Bronchial epithelial cell (primary cell): ENCODE data around the gene DNAH12. TPM values are rescaled to one million over a fixed set of nuclear protein-coding genes. Genes with fewer than 3 reads are reported as not detected.

Experiments
- DNase-seq: peaks from one replicate; pipeline ENCODE4 v3.0.0-alpha.2; 2010; ENCODE audit warnings: low read depth
- FAIRE-seq: peaks from 2 replicates; lab custom pipeline; 2011; peaks lifted over from hg19 to GRCh38; lab: Jason Lieb, UNC
- H3K27me3 ChIP-seq: 2 replicates; pipeline ENCODE4 v1.5.1; 2011; ENCODE audit warnings: low read length; ENCODE audit not compliant: control insufficient read depth, insufficient read depth
- H3K36me3 ChIP-seq: 2 replicates; pipeline ENCODE4 v1.5.1; 2011; ENCODE audit warnings: low read length; ENCODE audit not compliant: control insufficient read depth, insufficient read depth
- H3K4me3 ChIP-seq: 2 replicates; pipeline ENCODE4 v1.5.1; 2011; ENCODE audit warnings: mild to moderate bottlenecking, low read depth, low read length, control low read depth
- total RNA-seq: library from RNA; depleted of rRNA; stranded (reverse); fragments of >200 nt; gene quantifications from 2 replicates; pipeline ENCODE4 v1.2.1, GENCODE V29; 2014
- TF ChIP-seq, protein P1 (sequence below): IDR thresholded peaks from 2 replicates; pipeline ENCODE4 v1.5.1; 2011; ENCODE audit warnings: mild to moderate bottlenecking, moderate library complexity, low read length, control low read depth, inconsistent platforms; ENCODE audit not compliant: insufficient read depth, severe bottlenecking

The DNAH12 gene
- total RNA-seq, 1 donor from 2014 or later, result under 0.01 TPM

- no peak for FAIRE-seq
- H3K4me3 ChIP-seq, result no peak overlapping the region
- TF ChIP-seq, protein P1, sequence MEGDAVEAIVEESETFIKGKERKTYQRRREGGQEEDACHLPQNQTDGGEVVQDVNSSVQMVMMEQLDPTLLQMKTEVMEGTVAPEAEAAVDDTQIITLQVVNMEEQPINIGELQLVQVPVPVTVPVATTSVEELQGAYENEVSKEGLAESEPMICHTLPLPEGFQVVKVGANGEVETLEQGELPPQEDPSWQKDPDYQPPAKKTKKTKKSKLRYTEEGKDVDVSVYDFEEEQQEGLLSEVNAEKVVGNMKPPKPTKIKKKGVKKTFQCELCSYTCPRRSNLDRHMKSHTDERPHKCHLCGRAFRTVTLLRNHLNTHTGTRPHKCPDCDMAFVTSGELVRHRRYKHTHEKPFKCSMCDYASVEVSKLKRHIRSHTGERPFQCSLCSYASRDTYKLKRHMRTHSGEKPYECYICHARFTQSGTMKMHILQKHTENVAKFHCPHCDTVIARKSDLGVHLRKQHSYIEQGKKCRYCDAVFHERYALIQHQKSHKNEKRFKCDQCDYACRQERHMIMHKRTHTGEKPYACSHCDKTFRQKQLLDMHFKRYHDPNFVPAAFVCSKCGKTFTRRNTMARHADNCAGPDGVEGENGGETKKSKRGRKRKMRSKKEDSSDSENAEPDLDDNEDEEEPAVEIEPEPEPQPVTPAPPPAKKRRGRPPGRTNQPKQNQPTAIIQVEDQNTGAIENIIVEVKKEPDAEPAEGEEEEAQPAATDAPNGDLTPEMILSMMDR, result no peak
- no peak for DNase-seq
- H3K36me3 ChIP-seq, result no peaks in the 10 kb centered on the region
- H3K27me3 ChIP-seq, result no peaks in the 10 kb centered on the region
Observed at GRCh38 chr3:57409471-57409870, 134.7 kb downstream of the DNAH12 start.

GRCh38 chr3:57402675-57403074 is 141.5 kb downstream of the DNAH12 start:
- Histone ChIP-seq H3K27me3 (no peaks in the 10 kb centered on the region), H3K4me3 (no peak overlapping the region), H3K36me3 (no peaks in the 10 kb centered on the region)
- FAIRE-seq (no peak), DNase-seq (no peak)
- TF ChIP-seq, protein P1, result no peak

DNA sequence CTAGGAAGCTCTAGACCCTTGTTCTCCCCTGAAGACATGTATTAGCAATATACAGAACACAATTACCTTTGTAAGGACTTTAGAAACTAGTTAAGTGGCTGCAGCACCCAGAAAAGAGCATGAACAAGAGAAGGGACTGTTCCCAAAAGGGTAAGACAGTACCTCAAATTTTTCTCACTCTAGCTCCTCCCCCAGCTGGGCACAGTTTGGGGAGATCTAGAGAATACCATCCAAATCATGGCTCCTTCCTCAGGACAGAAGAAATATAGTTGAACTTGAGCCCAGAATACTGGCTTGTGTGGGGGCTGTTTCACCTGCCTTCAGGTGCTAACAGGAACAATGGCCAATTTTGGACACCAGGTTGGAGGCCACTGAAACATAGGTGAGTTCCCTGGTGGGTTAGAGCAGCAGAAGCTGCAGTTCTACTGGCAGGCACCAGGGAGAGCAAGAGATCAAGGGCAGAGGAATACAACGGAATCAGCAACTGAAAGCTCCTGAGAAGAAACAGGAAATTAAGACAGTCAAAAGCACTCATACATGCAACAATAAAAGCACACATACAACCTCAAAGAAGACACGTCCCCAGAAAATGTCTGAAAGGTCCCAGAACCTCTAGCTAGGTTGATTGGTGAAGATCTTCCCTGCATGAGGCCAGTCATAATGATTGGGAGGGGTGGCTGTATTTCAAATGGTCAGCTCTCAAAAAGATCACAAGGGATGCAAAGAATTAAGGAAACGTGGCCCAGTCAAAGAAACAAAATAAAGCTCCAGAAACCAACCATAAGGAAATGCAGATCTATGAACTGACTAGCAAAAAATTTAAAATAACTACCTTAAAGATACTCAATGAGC is 146.7 kb downstream of the DNAH12 start:
- FAIRE-seq (no peak), DNase-seq (peak; percentile 60)
- Histone ChIP-seq H3K36me3 (no peaks in the 10 kb centered on the region), H3K27me3 (no peaks in the 10 kb centered on the region), H3K4me3 (no peak overlapping the region)
- TF ChIP-seq, protein P1, result peak; percentile 92

- TF ChIP-seq, protein P1, result no peak
- no peak for FAIRE-seq
Observed at GRCh38 chr3:57393977-57394376, 150.2 kb downstream of the DNAH12 start.

GRCh38 chr3:57391767-57392166 is 152.4 kb downstream of the DNAH12 start:
- DNase-seq, result no peak
- no peak for FAIRE-seq
- Histone ChIP-seq H3K27me3 (no peaks in the 10 kb centered on the region), H3K36me3 (no peaks in the 10 kb centered on the region), H3K4me3 (no peak overlapping the region)
- TF ChIP-seq, protein P1, result no peak

More at GRCh38 chr3:57393977-57394376, 150.2 kb downstream of the DNAH12 start:
- no peak overlapping the region for H3K4me3 ChIP-seq
- H3K36me3 ChIP-seq, result no peaks in the 10 kb centered on the region
- H3K27me3 ChIP-seq, result no peaks in the 10 kb centered on the region
- no peak for DNase-seq
